ENCODE measurements around the gene GKN1.
"Not testable (repeated sequence)": the region's sequence is repeated elsewhere in the genome, so short reads cannot be mapped to it uniquely, and the experiment has no call there.

GKN1 gene

DNA sequence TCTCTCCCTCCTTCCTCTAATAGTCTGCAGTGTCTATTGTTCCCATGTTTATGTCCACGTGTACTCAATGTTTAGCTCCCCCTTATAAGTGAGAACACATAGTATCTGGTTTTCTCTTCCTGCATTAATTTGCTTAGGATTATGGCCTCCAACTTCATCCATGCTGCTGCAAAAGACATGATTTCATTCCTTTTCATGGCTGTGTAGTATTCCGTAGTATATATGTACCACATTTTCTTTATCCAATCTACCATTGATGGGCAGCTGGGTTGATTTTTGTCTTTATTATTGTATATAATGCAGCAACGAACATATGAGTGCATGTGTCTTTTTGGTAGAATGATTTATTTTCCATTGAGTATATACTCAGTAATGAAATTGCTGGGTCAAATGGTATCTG lies 35.5 kb upstream of the GKN1 start:
- DNase-seq (ENCODE audit: low read depth), result no peak

DNA sequence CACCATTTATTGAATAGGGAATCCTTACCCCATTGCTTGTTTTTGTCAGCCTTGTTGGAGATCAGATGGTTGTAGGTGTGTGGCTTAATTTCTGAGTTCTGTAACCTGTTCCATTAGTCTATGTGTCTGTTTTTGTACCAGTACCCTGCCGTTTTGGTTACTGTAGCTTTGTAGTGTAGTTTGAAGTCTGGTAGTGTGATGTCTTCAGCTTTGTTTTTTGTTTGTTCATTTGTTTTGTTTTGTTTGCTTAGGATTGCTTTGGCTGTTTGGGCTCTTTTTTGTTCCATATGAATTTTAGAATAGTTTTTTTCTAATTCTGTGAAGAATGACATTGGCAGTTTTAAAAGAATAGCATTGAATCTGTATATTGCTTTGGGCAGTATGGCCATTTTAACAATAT lies 34.5 kb upstream of the GKN1 start:
- no peaks in the 10 kb centered on the region for H3K27me3 ChIP-seq (replicated peaks; ENCODE audit: control insufficient read depth, insufficient read depth, low read length)
- peaks cover 23% of the 10 kb centered on the region for H3K4me1 ChIP-seq (ENCODE audit: control insufficient read depth, insufficient read depth, low read length)

More for the DNA sequence above, 35.5 kb upstream of the GKN1 start:
- Histone ChIP-seq H3K27me3 (replicated peaks; ENCODE audit: control insufficient read depth, insufficient read depth, low read length) (no peaks in the 10 kb centered on the region), H3K4me3 (ENCODE audit: low read length) (no peak overlapping the region), H3K9me3 (ENCODE audit: control insufficient read depth, low read length) (peaks cover 13% of the 10 kb centered on the region), H3K9ac (ENCODE audit: low read length) (no peak overlapping the region), H3K4me1 (ENCODE audit: control insufficient read depth, insufficient read depth, low read length) (peaks cover 33% of the 10 kb centered on the region), H3K36me3 (ENCODE audit: control insufficient read depth, insufficient read depth, low read length, severe bottlenecking) (no peaks in the 10 kb centered on the region)

GRCh38 chr2:68940369-68940768 lies 34.1 kb upstream of the GKN1 start:
- H3K9ac ChIP-seq (ENCODE audit: low read length), result no peak overlapping the region
- H3K4me3 ChIP-seq (ENCODE audit: low read length), result no peak overlapping the region
- H3K27me3 ChIP-seq (replicated peaks; ENCODE audit: control insufficient read depth, insufficient read depth, low read length), result no peaks in the 10 kb centered on the region
- peaks cover 23% of the 10 kb centered on the region for H3K4me1 ChIP-seq (ENCODE audit: control insufficient read depth, insufficient read depth, low read length)
- peaks cover 13% of the 10 kb centered on the region for H3K9me3 ChIP-seq (ENCODE audit: control insufficient read depth, low read length)
- DNase-seq (ENCODE audit: low read depth), result no peak
- H3K36me3 ChIP-seq (ENCODE audit: control insufficient read depth, insufficient read depth, low read length, severe bottlenecking), result no peaks in the 10 kb centered on the region

More for the DNA sequence above, 34.5 kb upstream of the GKN1 start:
- peaks cover 13% of the 10 kb centered on the region for H3K9me3 ChIP-seq (ENCODE audit: control insufficient read depth, low read length)
- H3K9ac ChIP-seq (ENCODE audit: low read length), result no peak overlapping the region
- no peak for DNase-seq (ENCODE audit: low read depth)
- H3K36me3 ChIP-seq (ENCODE audit: control insufficient read depth, insufficient read depth, low read length, severe bottlenecking), result no peaks in the 10 kb centered on the region
- no peak overlapping the region for H3K4me3 ChIP-seq (ENCODE audit: low read length)

DNA sequence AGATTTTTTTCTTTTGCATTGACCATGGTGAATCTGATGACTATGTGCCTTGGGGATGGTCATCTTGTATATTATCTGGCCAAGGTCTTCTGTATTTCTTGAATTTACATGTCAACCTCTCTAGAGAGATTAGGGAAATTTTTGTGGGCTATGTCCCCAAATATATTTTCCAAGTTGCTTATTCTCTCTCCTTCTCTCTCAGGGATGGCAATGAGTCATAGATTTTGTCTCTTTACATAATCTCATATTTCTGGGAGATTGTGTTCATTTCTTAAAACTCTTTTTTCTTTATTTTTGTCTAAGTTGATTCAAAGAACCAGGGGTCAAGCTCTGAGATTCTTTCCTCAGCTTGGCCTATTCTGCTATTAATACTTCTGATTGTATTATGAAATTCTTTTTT lies 31.6 kb upstream of the GKN1 start:
- Histone ChIP-seq H3K9me3 (ENCODE audit: control insufficient read depth, low read length) (peaks cover 13% of the 10 kb centered on the region), H3K4me1 (ENCODE audit: control insufficient read depth, insufficient read depth, low read length) (no peaks in the 10 kb centered on the region), H3K36me3 (ENCODE audit: control insufficient read depth, insufficient read depth, low read length, severe bottlenecking) (no peaks in the 10 kb centered on the region), H3K9ac (ENCODE audit: low read length) (no peak overlapping the region), H3K4me3 (ENCODE audit: low read length) (no peak overlapping the region), H3K27me3 (replicated peaks; ENCODE audit: control insufficient read depth, insufficient read depth, low read length) (no peaks in the 10 kb centered on the region)
- DNase-seq (ENCODE audit: low read depth), result no peak

DNA sequence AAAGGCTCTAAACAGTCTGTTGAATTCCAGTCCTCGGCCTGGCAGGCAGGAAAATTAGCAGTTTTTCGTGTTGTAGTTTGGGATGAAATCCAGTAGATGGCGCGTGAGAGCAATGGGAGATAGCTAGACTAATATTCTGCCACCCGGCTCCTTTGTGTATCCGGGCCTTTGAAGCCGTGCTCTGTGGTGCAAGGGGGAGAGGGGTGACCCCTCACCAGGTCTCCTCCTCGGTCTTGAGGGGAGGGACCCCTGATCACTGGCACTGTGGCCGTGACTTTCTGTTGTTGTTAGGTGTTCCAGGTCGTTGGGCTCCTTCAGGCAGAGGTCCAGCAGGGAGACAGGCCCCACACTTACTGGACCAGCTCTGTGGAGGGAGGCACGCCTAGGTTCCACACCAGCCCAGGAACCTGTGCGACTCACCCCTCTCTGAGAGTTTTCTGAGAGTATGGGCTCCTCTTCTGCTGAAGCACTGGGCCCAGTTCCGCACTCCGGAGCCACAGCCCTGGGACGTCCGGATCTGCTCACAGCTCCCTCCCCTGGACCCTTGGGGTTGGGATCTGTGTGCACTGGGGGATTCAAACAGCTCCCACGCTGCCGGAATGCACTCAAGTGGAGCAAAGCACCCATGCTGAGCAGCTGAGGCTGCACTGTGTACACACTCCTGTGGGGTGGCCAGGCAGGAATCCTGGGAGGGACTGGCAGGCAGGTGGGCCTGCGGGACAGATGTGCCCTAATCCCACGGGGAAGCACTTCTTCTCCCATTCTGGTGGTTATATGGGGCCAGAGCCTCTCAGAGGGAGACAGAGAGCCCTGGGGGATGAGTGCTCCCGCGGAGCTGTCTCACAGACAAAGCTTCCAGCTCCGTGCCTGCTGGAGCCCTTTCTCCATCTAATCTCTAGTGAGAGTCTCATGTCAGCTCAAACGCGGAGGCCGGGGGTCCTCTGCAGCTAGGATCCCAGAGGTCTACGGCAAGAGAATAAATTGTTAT lies 30.6 kb upstream of the GKN1 start:
- DNase-seq (ENCODE audit: low read depth), result peak; percentile 89
- Histone ChIP-seq H3K4me3 (ENCODE audit: low read length) (no peak overlapping the region), H3K9me3 (ENCODE audit: control insufficient read depth, low read length) (peaks cover 13% of the 10 kb centered on the region), H3K27me3 (replicated peaks; ENCODE audit: control insufficient read depth, insufficient read depth, low read length) (no peaks in the 10 kb centered on the region), H3K9ac (ENCODE audit: low read length) (peak overlapping the region; percentile 18), H3K4me1 (ENCODE audit: control insufficient read depth, insufficient read depth, low read length) (no peaks in the 10 kb centered on the region), H3K36me3 (ENCODE audit: control insufficient read depth, insufficient read depth, low read length, severe bottlenecking) (no peaks in the 10 kb centered on the region)

GRCh38 chr2:68946117-68946516 lies 28.3 kb upstream of the GKN1 start:
- H3K27me3 ChIP-seq (replicated peaks; ENCODE audit: control insufficient read depth, insufficient read depth, low read length), result no peaks in the 10 kb centered on the region
- no peak overlapping the region for H3K9ac ChIP-seq (ENCODE audit: low read length)
- no peak for DNase-seq (ENCODE audit: low read depth)
- peaks cover 4% of the 10 kb centered on the region for H3K9me3 ChIP-seq (ENCODE audit: control insufficient read depth, low read length)
- H3K36me3 ChIP-seq (ENCODE audit: control insufficient read depth, insufficient read depth, low read length, severe bottlenecking), result no peaks in the 10 kb centered on the region
- H3K4me3 ChIP-seq (ENCODE audit: low read length), result no peak overlapping the region
- H3K4me1 ChIP-seq (ENCODE audit: control insufficient read depth, insufficient read depth, low read length), result no peaks in the 10 kb centered on the region

DNA sequence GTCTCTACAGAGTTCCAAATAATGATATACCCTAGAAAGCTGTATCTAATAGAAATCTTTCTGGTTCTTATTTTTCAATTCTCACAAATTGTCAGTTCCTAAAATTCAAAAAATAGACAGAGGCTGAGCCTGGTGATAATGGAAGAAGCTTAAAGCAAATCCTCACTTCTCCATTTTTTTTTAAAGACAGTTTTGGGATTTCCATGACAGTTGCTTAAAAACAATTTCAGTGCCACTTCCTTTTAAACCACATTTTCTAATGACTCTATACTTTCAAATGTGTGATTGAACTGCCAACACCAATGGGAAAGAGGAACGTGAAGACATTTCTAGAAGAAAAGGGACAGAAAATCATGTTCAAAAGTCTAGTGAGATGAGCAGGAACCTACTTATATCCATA lies 25.7 kb upstream of the GKN1 start:
- H3K27me3 ChIP-seq (replicated peaks; ENCODE audit: control insufficient read depth, insufficient read depth, low read length), result no peaks in the 10 kb centered on the region
- no peak overlapping the region for H3K9ac ChIP-seq (ENCODE audit: low read length)
- H3K36me3 ChIP-seq (ENCODE audit: control insufficient read depth, insufficient read depth, low read length, severe bottlenecking), result no peaks in the 10 kb centered on the region
- no peak overlapping the region for H3K4me3 ChIP-seq (ENCODE audit: low read length)
- DNase-seq (ENCODE audit: low read depth), result no peak
- no peaks in the 10 kb centered on the region for H3K4me1 ChIP-seq (ENCODE audit: control insufficient read depth, insufficient read depth, low read length)
- no peaks in the 10 kb centered on the region for H3K9me3 ChIP-seq (ENCODE audit: control insufficient read depth, low read length)

DNA sequence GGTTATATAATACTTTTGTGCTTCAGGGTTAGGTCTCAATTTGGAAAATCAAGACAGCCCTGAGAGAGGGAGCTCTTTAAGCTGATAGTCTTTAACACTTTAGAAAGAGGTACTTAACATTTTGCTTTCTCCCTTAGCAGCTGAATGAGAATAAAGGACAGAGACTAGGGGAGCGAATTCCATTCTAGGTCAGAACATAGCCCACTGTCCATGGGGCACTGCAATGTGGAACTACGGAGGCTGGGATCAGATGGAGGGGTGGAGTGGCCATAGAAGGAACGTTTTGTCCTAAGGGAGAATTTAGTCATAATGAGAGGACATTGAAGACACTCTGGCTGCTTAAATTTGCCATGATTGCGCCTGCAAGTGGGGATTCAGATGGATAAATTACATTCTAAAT lies 22.5 kb upstream of the GKN1 start:
- Histone ChIP-seq H3K9ac (ENCODE audit: low read length) (no peak overlapping the region), H3K9me3 (ENCODE audit: control insufficient read depth, low read length) (no peaks in the 10 kb centered on the region), H3K27me3 (replicated peaks; ENCODE audit: control insufficient read depth, insufficient read depth, low read length) (no peaks in the 10 kb centered on the region), H3K4me3 (ENCODE audit: low read length) (no peak overlapping the region), H3K4me1 (ENCODE audit: control insufficient read depth, insufficient read depth, low read length) (no peaks in the 10 kb centered on the region), H3K36me3 (ENCODE audit: control insufficient read depth, insufficient read depth, low read length, severe bottlenecking) (no peaks in the 10 kb centered on the region)
- no peak for DNase-seq (ENCODE audit: low read depth)

GRCh38 chr2:68952887-68953521 lies 21.4 kb upstream of the GKN1 start, which contains the start of gene GKN2:
TSS of gene GKN2 (minus strand) at chr2:68952893. CDS start at chr2:68952861, 32 bp downstream.
- Histone ChIP-seq H3K4me3 (ENCODE audit: low read length) (no peak within 1 kb of the TSS), H3K36me3 (ENCODE audit: control insufficient read depth, insufficient read depth, low read length, severe bottlenecking) (no peaks in the 10 kb centered on the region), H3K27me3 (replicated peaks; ENCODE audit: control insufficient read depth, insufficient read depth, low read length) (no peaks in the 10 kb centered on the region), H3K9me3 (ENCODE audit: control insufficient read depth, low read length) (no peaks in the 10 kb centered on the region), H3K4me1 (ENCODE audit: control insufficient read depth, insufficient read depth, low read length) (no peaks in the 10 kb centered on the region), H3K9ac (ENCODE audit: low read length) (no peak within 1 kb of the TSS)
- no peak for DNase-seq (ENCODE audit: low read depth)

DNA sequence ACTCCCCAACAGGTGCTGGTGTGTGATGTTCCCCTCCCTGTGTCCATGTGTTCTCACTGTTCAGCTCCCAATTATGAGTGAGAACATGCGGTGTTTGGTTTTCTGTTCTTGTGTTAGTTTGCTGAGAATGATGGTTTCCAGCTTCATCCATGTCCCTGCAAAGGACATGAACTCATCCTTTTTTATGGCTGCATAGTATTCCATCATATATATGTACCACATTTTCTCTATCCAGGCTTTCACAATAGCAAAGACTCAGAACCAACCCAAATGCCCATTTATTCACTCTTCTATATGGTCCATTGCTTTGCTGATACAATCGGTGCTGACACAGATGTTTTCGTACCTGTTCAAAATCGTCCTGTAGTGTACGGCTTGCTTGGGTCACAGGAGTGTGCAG lies 19.0 kb upstream of the GKN1 start:
- H3K9me3 ChIP-seq (ENCODE audit: control insufficient read depth, low read length); H3K4me1 ChIP-seq (ENCODE audit: control insufficient read depth, insufficient read depth, low read length); H3K9ac ChIP-seq (ENCODE audit: low read length); DNase-seq (ENCODE audit: low read depth); H3K27me3 ChIP-seq (replicated peaks; ENCODE audit: control insufficient read depth, insufficient read depth, low read length); H3K4me3 ChIP-seq (ENCODE audit: low read length); H3K36me3 ChIP-seq (ENCODE audit: control insufficient read depth, insufficient read depth, low read length, severe bottlenecking): not testable (repeated sequence)

DNA sequence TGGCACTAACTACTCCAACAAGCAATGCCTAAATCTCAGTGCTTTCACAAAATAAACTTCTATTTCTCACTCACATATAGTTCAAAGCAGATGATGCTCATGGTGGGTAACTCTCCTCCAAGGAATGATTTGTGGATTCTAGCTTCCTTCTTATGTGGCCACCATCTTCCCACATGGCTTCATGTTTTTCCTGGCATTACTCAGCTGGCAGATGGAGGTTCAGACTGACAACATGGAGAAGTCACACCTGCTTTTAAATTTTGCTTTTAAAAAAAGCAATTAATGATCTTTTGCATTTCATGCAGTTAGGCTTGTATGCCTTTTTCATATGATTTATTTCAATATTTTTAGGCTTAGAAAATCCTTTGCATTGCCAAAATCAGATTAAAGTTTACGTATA lies 15.4 kb upstream of the GKN1 start:
- Histone ChIP-seq H3K4me3 (ENCODE audit: low read length) (no peak overlapping the region), H3K27me3 (replicated peaks; ENCODE audit: control insufficient read depth, insufficient read depth, low read length) (no peaks in the 10 kb centered on the region), H3K9me3 (ENCODE audit: control insufficient read depth, low read length) (peaks cover 3% of the 10 kb centered on the region), H3K9ac (ENCODE audit: low read length) (no peak overlapping the region), H3K36me3 (ENCODE audit: control insufficient read depth, insufficient read depth, low read length, severe bottlenecking) (no peaks in the 10 kb centered on the region), H3K4me1 (ENCODE audit: control insufficient read depth, insufficient read depth, low read length) (no peaks in the 10 kb centered on the region)
- DNase-seq (ENCODE audit: low read depth), result no peak
